Mesendoderm (in vitro differentiated cells): ENCODE results near the gene SPACA5.

Experiments used
- DNase-seq: peaks from one replicate; pipeline ENCODE4 v3.0.0; 2013
- H2AK5ac ChIP-seq: 2 replicates; pipeline ENCODE4 v1.6.1; 2013; ENCODE audit warnings: low read length, inconsistent platforms
- H2BK120ac ChIP-seq: 2 replicates; pipeline ENCODE4 v1.6.1; 2013; ENCODE audit warnings: low read depth, mild to moderate bottlenecking, low read length, moderate library complexity, mixed read lengths
- H2BK15ac ChIP-seq: replicated peaks from 2 replicates; pipeline ENCODE4 v1.6.1; 2013; ENCODE audit warnings: low read depth, mild to moderate bottlenecking, moderate library complexity
- H2BK5ac ChIP-seq: 2 replicates; pipeline ENCODE4 v1.6.1; 2013; ENCODE audit warnings: low read length, inconsistent platforms
- H3K18ac ChIP-seq: 2 replicates; pipeline ENCODE4 v1.6.1; 2013; ENCODE audit warnings: mild to moderate bottlenecking, low read length, mixed read lengths
- H3K23ac ChIP-seq: one replicate; pipeline ENCODE4 v1.6.1; 2013; ENCODE audit warnings: low read length
- H3K27ac ChIP-seq: 2 replicates; pipeline ENCODE4 v1.5.1; 2013; ENCODE audit warnings: low read depth, mild to moderate bottlenecking, inconsistent platforms, low read length, moderate library complexity
- H3K27me3 ChIP-seq: 2 replicates; pipeline ENCODE4 v1.6.1; 2013; ENCODE audit warnings: low read length, control low read depth, mild to moderate bottlenecking, inconsistent platforms; ENCODE audit not compliant: insufficient read depth, poor library complexity
- H3K36me3 ChIP-seq: 2 replicates; pipeline ENCODE4 v1.6.1; 2013; ENCODE audit warnings: low read length, inconsistent platforms; ENCODE audit not compliant: control insufficient read depth, insufficient read depth
- H3K4ac ChIP-seq: one replicate; pipeline ENCODE4 v1.6.1; 2013; ENCODE audit warnings: low read depth, mild to moderate bottlenecking, low read length, moderate library complexity
- H3K4me1 ChIP-seq: 2 replicates; pipeline ENCODE4 v1.6.1; 2013; ENCODE audit warnings: low read depth, low read length, inconsistent platforms; ENCODE audit not compliant: control insufficient read depth
- H3K4me2 ChIP-seq: 2 replicates; pipeline ENCODE4 v1.6.1; 2013; ENCODE audit warnings: low read length
- H3K4me3 ChIP-seq: 2 replicates; pipeline ENCODE4 v1.5.1; 2013; ENCODE audit warnings: mild to moderate bottlenecking, low read length
- H3K56ac ChIP-seq: one replicate; pipeline ENCODE4 v1.6.1; 2013; ENCODE audit warnings: low read length
- H3K79me1 ChIP-seq: 2 replicates; pipeline ENCODE4 v1.6.1; 2013; ENCODE audit warnings: low read length, inconsistent platforms
- H3K79me2 ChIP-seq: 2 replicates; pipeline ENCODE4 v1.6.1; 2013; ENCODE audit warnings: mild to moderate bottlenecking, low read length; ENCODE audit not compliant: control insufficient read depth, insufficient read depth
- H3K9ac ChIP-seq: 2 replicates; pipeline ENCODE4 v1.6.1; 2013; ENCODE audit warnings: low read length, inconsistent platforms
- H4K5ac ChIP-seq: one replicate; pipeline ENCODE4 v1.6.1; 2013; ENCODE audit warnings: low read length
- H4K8ac ChIP-seq: one replicate; pipeline ENCODE4 v1.6.1; 2013; ENCODE audit warnings: low read depth, mild to moderate bottlenecking, control low read depth, low read length, moderate library complexity
- WGBS: extraction: QIAGEN DNeasy Blood & Tissue Kit; methylation state at CpG from one replicate; pipeline ENCODE4 v1.1.7; 2013; ENCODE audit warnings: low lambda C conversion rate, missing lambda C conversion rate; ENCODE audit not compliant: insufficient coverage; ENCODE audit errors: extremely low coverage; 5-methylcytosine and 5-hydroxymethylcytosine counted together

The SPACA5 gene

DNA sequence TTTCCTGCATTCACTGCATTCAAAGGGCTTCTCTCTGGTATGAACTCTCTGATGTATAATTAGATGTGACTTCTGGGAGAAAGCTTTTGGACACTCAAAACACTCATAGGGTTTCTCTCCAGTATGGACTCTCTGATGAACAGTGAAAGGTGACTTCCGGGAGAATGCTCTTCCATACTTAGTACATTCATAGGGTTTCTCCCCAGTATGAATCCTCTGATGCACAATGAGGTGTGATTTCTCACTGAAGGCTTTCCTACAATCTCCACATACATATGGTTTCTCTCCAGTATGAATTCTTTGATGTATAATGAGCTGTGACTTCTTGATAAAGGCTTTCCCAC lies 52.5 kb downstream of the SPACA5 start:
- Histone ChIP-seq H3K36me3 (no peaks in the 10 kb centered on the region), H3K9ac (no peak overlapping the region)

More for the DNA sequence above, 52.5 kb downstream of the SPACA5 start:
- H2BK5ac ChIP-seq, result no peak overlapping the region
- H3K23ac ChIP-seq, result no peak overlapping the region
- no peaks in the 10 kb centered on the region for H3K79me1 ChIP-seq
- no peak overlapping the region for H3K4me2 ChIP-seq
- H3K4me1 ChIP-seq, result no peaks in the 10 kb centered on the region
- no peak overlapping the region for H4K5ac ChIP-seq
- DNase-seq, result no peak
- H3K4ac ChIP-seq, result no peak overlapping the region
- no peak overlapping the region for H4K8ac ChIP-seq
- no CpG with 5 or more reads among the region's 1 CpG for WGBS
- no peak overlapping the region for H2BK15ac ChIP-seq
- H2AK5ac ChIP-seq, result no peak overlapping the region
- no peak overlapping the region for H3K18ac ChIP-seq
- no peak overlapping the region for H3K4me3 ChIP-seq
- no peaks in the 10 kb centered on the region for H3K79me2 ChIP-seq
- H3K27ac ChIP-seq, result no peak overlapping the region
- no peak overlapping the region for H3K56ac ChIP-seq
- no peaks in the 10 kb centered on the region for H3K27me3 ChIP-seq
- H2BK120ac ChIP-seq, result no peak overlapping the region
